AG09309 (cell line): Measurements from ENCODE around the gene SBF1.
A peak's percentile ranks its signal among the peaks of the same experiment; 100 is the strongest.

Experiments used
- DNase-seq: peaks from one replicate; pipeline ENCODE4 v3.0.0-alpha.2; 2010; ENCODE audit warnings: low read depth
- H3K4me3 ChIP-seq: 2 replicates; pipeline ENCODE4 v1.5.1; 2011; ENCODE audit warnings: mild to moderate bottlenecking, low read depth, low read length, moderate library complexity; ENCODE audit not compliant: control insufficient read depth
- CTCF ChIP-seq: IDR thresholded peaks from 2 replicates; pipeline ENCODE4 v1.5.1; 2011; ENCODE audit warnings: mild to moderate bottlenecking, low read depth, low read length, inconsistent platforms; ENCODE audit not compliant: insufficient read depth, control insufficient read depth; ENCODE audit errors: missing control alignments

The SBF1 gene

GRCh38 chr22:50483556-50483955, 8.7 kb upstream of the SBF1 start:
- DNase-seq: no peak
- no peak overlapping the region; the same call in 1 of the 2 replicates for H3K4me3 ChIP-seq
- no peak for TF ChIP-seq CTCF

GRCh38 chr22:50483106-50483505, 8.3 kb upstream of the SBF1 start:
- no peak for DNase-seq
- peak overlapping the region; percentile 60 for H3K4me3 ChIP-seq
- no peak for TF ChIP-seq CTCF

DNA sequence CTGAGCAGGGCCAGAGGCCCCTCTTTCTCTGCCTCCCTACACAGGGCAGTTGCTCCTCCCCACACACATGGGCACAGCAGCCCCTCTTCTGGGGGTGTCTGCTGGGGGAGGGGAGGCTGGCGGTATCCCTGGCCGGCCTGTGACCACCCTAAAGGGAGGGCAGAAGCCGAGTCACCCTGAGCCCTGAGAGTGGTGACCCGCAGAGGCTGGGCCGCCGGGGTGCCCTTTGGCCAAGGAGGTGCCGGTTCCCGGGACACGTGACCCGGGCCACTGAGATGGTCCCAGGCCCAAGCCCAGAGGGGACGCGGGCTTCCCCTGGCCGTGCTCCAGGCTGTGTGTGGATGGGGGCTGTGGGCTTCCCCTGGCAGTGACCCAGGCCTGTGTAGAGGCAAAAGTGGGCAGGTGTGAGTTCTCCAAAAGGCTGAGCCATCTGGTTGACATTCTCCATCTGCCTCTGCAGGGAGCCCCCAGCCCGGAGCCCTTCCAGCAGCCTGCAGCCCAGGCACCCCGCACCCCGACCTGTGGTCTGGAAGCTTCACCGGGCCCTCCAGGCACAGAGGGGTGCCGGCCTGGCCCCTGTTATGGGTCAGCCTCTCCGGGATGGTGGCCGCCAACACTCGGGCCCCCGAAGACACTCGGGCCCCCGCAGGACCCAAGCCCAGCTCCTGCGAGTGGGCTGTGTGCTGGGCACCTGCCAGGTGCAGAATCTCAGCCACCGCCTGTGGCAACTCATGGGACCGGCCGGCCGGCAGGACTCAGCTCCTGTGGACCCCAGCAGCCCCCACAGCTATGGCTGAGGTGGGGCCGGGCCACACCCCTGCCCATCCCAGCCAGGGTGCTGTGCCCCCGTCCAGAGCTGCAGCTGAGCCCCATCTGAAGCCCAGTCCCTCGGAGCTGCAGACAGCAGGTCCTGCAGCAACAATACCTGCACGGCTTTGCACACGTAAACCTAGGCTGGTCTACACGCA, 7.6 kb upstream of the SBF1 start:
- DNase-seq: no peak
- no peak for TF ChIP-seq CTCF
- peak overlapping the region; percentile 60 for H3K4me3 ChIP-seq

GRCh38 chr22:50481440-50482106, 6.7 kb upstream of the SBF1 start, which contains the start of gene ADM2:
Gene ADM2, plus strand, starts transcription at chr22:50481543. Its CDS starts 305 bp downstream, at chr22:50481848.
- no peak for TF ChIP-seq CTCF
- DNase-seq: no peak
- peak within 1 kb of the TSS; percentile 60 for H3K4me3 ChIP-seq

DNA sequence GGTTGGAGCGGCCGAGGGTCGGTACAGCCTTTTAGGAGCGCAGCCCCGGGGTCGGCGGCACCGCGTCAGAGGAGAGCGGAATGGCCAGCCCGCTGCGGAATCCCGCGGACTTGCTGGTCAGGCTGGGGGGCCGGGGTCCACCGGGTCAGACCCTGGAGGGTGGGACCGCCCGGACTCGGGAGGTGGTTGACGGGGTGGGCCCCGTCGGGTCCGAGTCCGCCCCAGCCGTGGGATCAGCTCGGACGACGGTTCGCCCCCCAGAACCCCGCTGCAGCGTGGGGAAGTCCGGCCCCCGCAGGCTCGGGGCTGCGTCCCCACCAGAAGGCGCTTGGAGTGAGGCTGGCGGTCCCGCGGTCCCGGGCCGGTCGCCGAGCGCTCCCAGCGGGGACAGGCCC, 6.2 kb upstream of the SBF1 start:
- H3K4me3 ChIP-seq: peak overlapping the region; percentile 60
- DNase-seq: no peak
- TF ChIP-seq CTCF: no peak

DNA sequence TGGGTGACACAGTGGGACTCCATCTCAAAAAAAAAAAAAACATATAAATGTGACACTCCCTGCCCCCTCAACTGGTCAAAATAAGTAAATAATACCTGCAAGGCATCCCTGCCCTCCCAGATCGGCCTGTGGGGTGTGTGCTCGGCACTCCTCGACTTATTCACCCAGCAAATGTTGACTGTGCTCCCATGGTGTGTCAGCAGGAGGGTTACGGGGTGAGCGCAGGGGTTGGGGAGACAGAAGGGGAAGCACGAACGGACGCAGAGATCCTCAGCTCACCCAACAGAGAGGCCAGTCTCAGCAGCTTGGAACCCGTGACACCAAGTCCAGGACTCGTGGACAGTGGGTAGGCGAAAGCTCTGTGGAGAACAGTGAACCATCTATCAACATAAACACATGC, 4.9 kb upstream of the SBF1 start:
- H3K4me3 ChIP-seq: no peak overlapping the region
- no peak for TF ChIP-seq CTCF
- DNase-seq: no peak
